ENCODE measurements around the gene AKR1B15. TPM values are rescaled to one million over a fixed set of nuclear protein-coding genes. Genes with fewer than 3 reads are reported as not detected.
"Not testable (repeated sequence)": the region's sequence is repeated elsewhere in the genome, so short reads cannot be mapped to it uniquely, and the experiment has no call there.

The AKR1B15 gene
- polyA plus RNA-seq, 3 donors = not detected

DNA sequence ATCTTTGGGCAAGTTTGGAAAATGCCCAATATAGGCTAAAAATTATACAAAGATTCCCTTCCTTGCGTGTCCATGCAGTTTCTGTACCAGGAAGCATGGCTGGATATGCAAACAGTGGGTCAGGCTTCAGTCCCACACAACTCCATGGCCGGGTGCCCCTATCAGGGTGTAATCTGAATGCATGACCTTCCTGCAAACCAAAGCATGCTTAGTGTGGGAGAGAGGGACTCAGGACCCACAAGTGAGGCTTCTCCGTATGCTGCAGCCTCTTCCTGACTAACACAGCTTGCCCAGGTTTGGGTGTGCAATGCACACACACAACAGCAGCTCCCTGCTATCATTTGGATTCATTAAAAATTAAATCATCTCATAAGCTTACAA is 13.0 kb upstream of the AKR1B15 start:
- intact Hi-C loops (cut with micrococcal nuclease) = no loop called here
- no peak overlapping the region for H3K4me3 Mint-ChIP-seq
- no peak for TF ChIP-seq CTCF (IDR thresholded peaks at IDR 0.05)
- DNase-seq = no peak
- no peaks in the 10 kb centered on the region for H3K9me3 Mint-ChIP-seq
- H3K4me3 ChIP-seq (replicated peaks in 1 of 3; ENCODE audit: low read depth in 2 of 3, low read length in 3 of 3) = no peak overlapping the region
- no CpG with 5 or more reads among the region's 3 CpGs for WGBS (ENCODE audit: insufficient coverage)
- H3K4me1 Mint-ChIP-seq = no peaks in the 10 kb centered on the region
- no peak overlapping the region for H3K9ac ChIP-seq (ENCODE audit: insufficient read depth, low read length, poor library complexity, severe bottlenecking)
- H3K79me2 ChIP-seq (ENCODE audit: insufficient read depth, low read length) = no peaks in the 10 kb centered on the region
- H3K27me3 ChIP-seq (ENCODE audit: control insufficient read depth in 2 of 2, insufficient read depth in 2 of 2, low read length in 2 of 2) = no peaks in the 10 kb centered on the region
- no peaks in the 10 kb centered on the region for H3K9me3 ChIP-seq (replicated peaks in 1 of 2; ENCODE audit: control insufficient read depth in 1 of 2, insufficient read depth in 1 of 2, low read length in 2 of 2)
- no peak overlapping the region for H3K27ac Mint-ChIP-seq
- H3K27me3 Mint-ChIP-seq (ENCODE audit: low read depth in 3 of 3) = peaks cover 3 to 9% (median 8%) of the 10 kb centered on the region in 3 donors
- H3K36me3 ChIP-seq (replicated peaks in 1 of 2; ENCODE audit: control insufficient read depth in 1 of 2, insufficient read depth in 2 of 2, low read length in 2 of 2) = no peaks in the 10 kb centered on the region
- H3K36me3 Mint-ChIP-seq = no peaks in the 10 kb centered on the region
- no peak overlapping the region for H3K4me2 ChIP-seq (replicated peaks; ENCODE audit: extremely low read depth, low read length, poor library complexity, severe bottlenecking)
- H3K27ac ChIP-seq (ENCODE audit: low read depth in 1 of 2, low read length in 2 of 2) = no peak overlapping the region
- no peaks in the 10 kb centered on the region for H3K4me1 ChIP-seq (ENCODE audit: control insufficient read depth in 1 of 2, insufficient read depth in 2 of 2, low read length in 2 of 2)
- H4K20me1 ChIP-seq (ENCODE audit: insufficient read depth, low read length) = no peaks in the 10 kb centered on the region
- no peak overlapping the region for H2AFZ ChIP-seq (ENCODE audit: insufficient read depth, low read depth, low read length, poor library complexity, severe bottlenecking)

DNA sequence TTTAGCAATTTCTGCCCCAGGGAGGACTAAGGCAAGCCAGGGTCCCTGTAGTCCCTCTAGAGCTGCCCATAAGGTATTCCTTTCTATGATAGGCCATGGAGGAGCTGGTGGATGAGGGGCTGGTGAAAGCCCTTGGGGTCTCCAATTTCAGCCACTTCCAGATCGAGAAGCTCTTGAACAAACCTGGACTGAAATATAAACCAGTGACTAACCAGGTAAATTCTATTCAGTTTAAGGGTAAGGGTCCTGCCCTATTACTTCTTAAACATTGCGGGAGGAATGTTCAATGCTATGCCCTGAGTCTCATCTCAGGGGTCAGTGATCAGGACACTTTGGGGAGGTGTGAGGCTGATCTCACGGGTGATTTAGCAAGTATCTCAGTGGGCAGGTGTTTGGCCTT is 12.4 kb upstream of the AKR1B15 start:
- H2AFZ ChIP-seq (ENCODE audit: insufficient read depth, low read depth, low read length, poor library complexity, severe bottlenecking); H3K9ac ChIP-seq (ENCODE audit: insufficient read depth, low read length, poor library complexity, severe bottlenecking); intact Hi-C loops (cut with micrococcal nuclease); H3K27me3 ChIP-seq (ENCODE audit: control insufficient read depth in 2 of 2, insufficient read depth in 2 of 2, low read length in 2 of 2); H3K4me1 ChIP-seq (ENCODE audit: control insufficient read depth in 1 of 2, insufficient read depth in 2 of 2, low read length in 2 of 2); H3K4me3 Mint-ChIP-seq; H3K9me3 Mint-ChIP-seq; H3K4me2 ChIP-seq (replicated peaks; ENCODE audit: extremely low read depth, low read length, poor library complexity, severe bottlenecking); H3K27ac ChIP-seq (ENCODE audit: low read depth in 1 of 2, low read length in 2 of 2); H3K27ac Mint-ChIP-seq; H3K36me3 Mint-ChIP-seq; H3K36me3 ChIP-seq (replicated peaks in 1 of 2; ENCODE audit: control insufficient read depth in 1 of 2, insufficient read depth in 2 of 2, low read length in 2 of 2); H3K9me3 ChIP-seq (replicated peaks in 1 of 2; ENCODE audit: control insufficient read depth in 1 of 2, insufficient read depth in 1 of 2, low read length in 2 of 2); H4K20me1 ChIP-seq (ENCODE audit: insufficient read depth, low read length); H3K4me3 ChIP-seq (replicated peaks in 1 of 3; ENCODE audit: low read depth in 2 of 3, low read length in 3 of 3); H3K79me2 ChIP-seq (ENCODE audit: insufficient read depth, low read length); H3K4me1 Mint-ChIP-seq; H3K27me3 Mint-ChIP-seq (ENCODE audit: low read depth in 3 of 3); DNase-seq: not testable (repeated sequence)
- WGBS (ENCODE audit: insufficient coverage) = no CpG with 5 or more reads among the region's 3 CpGs

DNA sequence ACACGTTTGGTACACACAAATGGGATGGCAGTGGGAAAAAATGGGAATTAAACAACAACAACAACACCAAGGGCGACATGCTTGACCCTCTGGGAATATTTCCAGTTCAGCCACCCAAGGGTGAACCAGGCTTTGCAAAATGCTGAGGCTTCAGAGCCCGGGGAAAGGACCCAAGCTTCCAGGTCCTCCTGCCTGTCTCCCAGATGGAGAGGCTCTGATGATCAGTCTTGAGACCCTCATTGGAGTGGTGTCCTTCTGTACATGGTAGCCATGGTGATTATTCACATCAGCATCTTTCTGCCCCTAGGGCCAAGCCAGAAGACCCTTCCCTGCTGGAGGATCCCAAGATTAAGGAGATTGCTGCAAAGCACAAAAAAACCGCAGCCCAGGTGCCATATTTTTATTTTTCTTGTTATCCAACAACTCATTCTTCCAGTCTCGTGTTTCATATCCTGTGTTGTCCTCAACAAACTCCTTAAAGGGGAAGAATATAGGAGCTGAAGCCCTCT is 11.6 kb upstream of the AKR1B15 start:
- H3K4me2 ChIP-seq (replicated peaks; ENCODE audit: extremely low read depth, low read length, poor library complexity, severe bottlenecking); H3K4me1 Mint-ChIP-seq; H3K9me3 ChIP-seq (replicated peaks in 1 of 2; ENCODE audit: control insufficient read depth in 1 of 2, insufficient read depth in 1 of 2, low read length in 2 of 2); H3K27me3 ChIP-seq (ENCODE audit: control insufficient read depth in 2 of 2, insufficient read depth in 2 of 2, low read length in 2 of 2); intact Hi-C loops (cut with micrococcal nuclease); H3K36me3 ChIP-seq (replicated peaks in 1 of 2; ENCODE audit: control insufficient read depth in 1 of 2, insufficient read depth in 2 of 2, low read length in 2 of 2); H3K9me3 Mint-ChIP-seq; H2AFZ ChIP-seq (ENCODE audit: insufficient read depth, low read depth, low read length, poor library complexity, severe bottlenecking); H3K27ac Mint-ChIP-seq; H3K36me3 Mint-ChIP-seq; H4K20me1 ChIP-seq (ENCODE audit: insufficient read depth, low read length); H3K27ac ChIP-seq (ENCODE audit: low read depth in 1 of 2, low read length in 2 of 2); H3K4me3 Mint-ChIP-seq; H3K9ac ChIP-seq (ENCODE audit: insufficient read depth, low read length, poor library complexity, severe bottlenecking); H3K4me1 ChIP-seq (ENCODE audit: control insufficient read depth in 1 of 2, insufficient read depth in 2 of 2, low read length in 2 of 2); H3K4me3 ChIP-seq (replicated peaks in 1 of 3; ENCODE audit: low read depth in 2 of 3, low read length in 3 of 3); H3K79me2 ChIP-seq (ENCODE audit: insufficient read depth, low read length); DNase-seq: not testable (repeated sequence)
- H3K27me3 Mint-ChIP-seq (ENCODE audit: low read depth in 3 of 3) = peaks cover 3 to 12% (median 7%) of the 10 kb centered on the region in 3 donors
- no CpG with 5 or more reads among the region's 5 CpGs for WGBS (ENCODE audit: insufficient coverage)

Measured in CD14-positive monocyte (primary cell).